Esophagus squamous epithelium (tissue), 4 donors: ENCODE results near the gene PARD3B.

ENCODE experiments used
- POLR2A ChIP-seq, 4 donors: fragments of 450-650 bp; IDR thresholded peaks; one replicate each; pipeline ENCODE4 v1.6.1; 2017; ENCODE audit warnings: antibody characterized with exemption in 4 of 4, mild to moderate bottlenecking in 4 of 4, moderate library complexity in 3 of 4
- TF ChIP-seq, protein P1 (sequence below), 6 experiments: fragments of 450-650 bp in 4 of 6; fragments of 200-600 bp in 2 of 6; sonication (generic) in 2 of 6; IDR thresholded peaks; one replicate each; pipeline ENCODE4 v1.5.1; 2016 to 2019; ENCODE audit warnings: antibody characterized with exemption in 6 of 6, mild to moderate bottlenecking in 4 of 6, moderate library complexity in 4 of 6

DNA sequence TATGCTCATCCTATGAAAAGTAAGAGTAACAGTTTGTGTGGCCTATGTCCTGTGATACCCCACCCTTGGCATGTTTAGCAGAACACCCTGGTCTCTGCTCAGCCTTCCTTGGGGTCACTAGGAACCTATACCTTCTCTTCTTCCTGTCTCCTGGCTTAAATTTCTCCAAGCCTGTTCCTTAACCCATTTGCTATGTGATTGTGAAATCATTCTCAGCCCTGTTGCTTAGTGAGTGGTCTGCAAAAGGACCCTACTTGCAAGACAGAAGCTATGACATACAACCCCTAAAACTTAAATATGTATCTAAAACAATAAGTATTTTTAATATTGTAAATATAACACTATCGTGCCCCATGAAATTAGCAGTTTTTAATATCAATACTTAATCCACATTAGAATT lies 524.7 kb downstream of the PARD3B start:
- TF ChIP-seq, protein P1, sequence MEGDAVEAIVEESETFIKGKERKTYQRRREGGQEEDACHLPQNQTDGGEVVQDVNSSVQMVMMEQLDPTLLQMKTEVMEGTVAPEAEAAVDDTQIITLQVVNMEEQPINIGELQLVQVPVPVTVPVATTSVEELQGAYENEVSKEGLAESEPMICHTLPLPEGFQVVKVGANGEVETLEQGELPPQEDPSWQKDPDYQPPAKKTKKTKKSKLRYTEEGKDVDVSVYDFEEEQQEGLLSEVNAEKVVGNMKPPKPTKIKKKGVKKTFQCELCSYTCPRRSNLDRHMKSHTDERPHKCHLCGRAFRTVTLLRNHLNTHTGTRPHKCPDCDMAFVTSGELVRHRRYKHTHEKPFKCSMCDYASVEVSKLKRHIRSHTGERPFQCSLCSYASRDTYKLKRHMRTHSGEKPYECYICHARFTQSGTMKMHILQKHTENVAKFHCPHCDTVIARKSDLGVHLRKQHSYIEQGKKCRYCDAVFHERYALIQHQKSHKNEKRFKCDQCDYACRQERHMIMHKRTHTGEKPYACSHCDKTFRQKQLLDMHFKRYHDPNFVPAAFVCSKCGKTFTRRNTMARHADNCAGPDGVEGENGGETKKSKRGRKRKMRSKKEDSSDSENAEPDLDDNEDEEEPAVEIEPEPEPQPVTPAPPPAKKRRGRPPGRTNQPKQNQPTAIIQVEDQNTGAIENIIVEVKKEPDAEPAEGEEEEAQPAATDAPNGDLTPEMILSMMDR (IDR thresholded peaks at IDR 0.05) = no peak
- no peak for TF ChIP-seq POLR2A (IDR thresholded peaks at IDR 0.05)
